Measurements from ENCODE around the gene SIVA1. TPM values are rescaled to one million over a fixed set of nuclear protein-coding genes. Genes with fewer than 3 reads are reported as not detected.

SIVA1 gene
- total and polyA plus RNA-seq, 2 of the 8 experiments (the other 6 are each of a cell fraction or from before 2014, with no cell fraction given) = 123 to 589 TPM

- Histone ChIP-seq H3K9me3 (ENCODE audit: insufficient read depth in 2 of 2, low read depth in 1 of 2, low read length in 1 of 2) (no peaks in the 10 kb centered on the region), H2BK20ac (ENCODE audit: low read length) (no peak overlapping the region), H3K27me3 (replicated peaks in 1 of 4; ENCODE audit: control insufficient read depth in 3 of 4, extremely low read depth in 1 of 4, insufficient read depth in 3 of 4, low read length in 3 of 4) (peaks cover 0 to 5% (median 0%) of the 10 kb centered on the region in 4 experiments; a peak in 2 of 7 replicates), H2BK15ac (ENCODE audit: low read length) (no peak overlapping the region), H3K4ac (replicated peaks; ENCODE audit: insufficient read length, low read depth, low read length) (no peak overlapping the region), H3K14ac (ENCODE audit: insufficient read length) (no peak overlapping the region), H2BK12ac (ENCODE audit: low read depth, low read length) (no peak overlapping the region), H3K4me3 (ENCODE audit: extremely low read depth in 1 of 4, insufficient read depth in 2 of 4, low read depth in 3 of 4, low read length in 4 of 4) (no peak overlapping the region), H3K23ac (ENCODE audit: insufficient read length) (no peak overlapping the region), H2AK5ac (ENCODE audit: low read depth, low read length) (no peak overlapping the region), H2BK120ac (replicated peaks; ENCODE audit: low read depth, low read length) (no peak overlapping the region), H2BK5ac (ENCODE audit: low read depth, low read length) (no peak overlapping the region), H3K18ac (ENCODE audit: extremely low read depth, low read length) (no peak overlapping the region), H4K91ac (replicated peaks; ENCODE audit: insufficient read length, low read length) (no peak overlapping the region), H3K79me1 (ENCODE audit: low read depth, low read length) (no peaks in the 10 kb centered on the region), H3K56ac (replicated peaks; ENCODE audit: insufficient read length, low read depth, low read length) (no peak overlapping the region), H3K23me2 (ENCODE audit: low read depth, low read length) (no peaks in the 10 kb centered on the region), H4K5ac (ENCODE audit: insufficient read length, low read depth, low read length) (no peak overlapping the region), H3K9ac (replicated peaks in 1 of 4; ENCODE audit: extremely low read depth in 1 of 4, low read depth in 3 of 4, low read length in 3 of 4) (no peak overlapping the region), H3K27ac (ENCODE audit: low read depth, low read length) (no peak overlapping the region), H4K20me1 (replicated peaks in 1 of 2; ENCODE audit: control insufficient read depth in 1 of 2, insufficient read depth in 2 of 2, low read length in 2 of 2) (peaks cover 0 to 8% of the 10 kb centered on the region in 2 experiments), H3K79me2 (ENCODE audit: control insufficient read depth in 1 of 2, insufficient read depth in 2 of 2, low read length in 2 of 2) (no peaks in the 10 kb centered on the region), H4K8ac (ENCODE audit: extremely low read depth, insufficient read depth, low read length) (no peak overlapping the region), H3K4me1 (replicated peaks in 1 of 4; ENCODE audit: control insufficient read depth in 3 of 4, insufficient read depth in 4 of 4, low read length in 3 of 4) (no peaks in the 10 kb centered on the region; a peak in 2 of 7 replicates), H2AFZ (ENCODE audit: low read length) (no peak overlapping the region), H3K36me3 (ENCODE audit: control insufficient read depth in 2 of 4, insufficient read depth in 4 of 4, low read length in 3 of 4) (no peaks in the 10 kb centered on the region), H3K4me2 (ENCODE audit: insufficient read depth in 1 of 2, low read depth in 2 of 2, low read length in 2 of 2) (no peak overlapping the region)
- FAIRE-seq (no peak), DNase-seq (ENCODE audit: low read depth in 1 of 2, low spot score in 2 of 2) (no peak)
- 87% methylated on average over 6 of the region's 6 CpGs; no CpG with 5 or more reads in 1 of the 2 experiments for WGBS, 2 experiments (ENCODE audit: extremely low coverage in 1 of 2, insufficient coverage in 1 of 2, insufficient read length in 1 of 2, insufficient replicate concordance in 2 of 2, low coverage in 1 of 2, low lambda C conversion rate in 2 of 2, missing lambda C conversion rate in 1 of 2)
- ChIA-PET CTCF (ENCODE audit: partially characterized antibody) (interaction anchor here (1.0 to 4.6 kb wide), 6 partner anchors 8 to 70 kb away, joined by 3 to 18 read pairs (median 6); no protein-coding TSS in a partner anchor), POLR2A (ENCODE audit: partially characterized antibody) (interaction anchor here (0.6 to 2.4 kb wide), 4 partner anchors 11 to 234 kb away, joined by 3 to 11 read pairs (median 4); partner anchors contain the start of gene SIVA1)
- TF ChIP-seq BCL11A (IDR thresholded peaks at IDR 0.05; ENCODE audit: low read depth in 2 of 2, low read length in 2 of 2) (no peak), POLR2AphosphoS5 (IDR thresholded peaks at IDR 0.05; ENCODE audit: low read depth, low read length) (no peak), SIN3A (conservative IDR thresholded peaks at IDR 0.05 in 1 of 2, IDR thresholded peaks at IDR 0.05 in 1 of 2; ENCODE audit: low read depth in 1 of 2, low read length in 2 of 2) (no peak), ATF3 (IDR thresholded peaks at IDR 0.05; ENCODE audit: insufficient read depth, low read depth, low read length) (no peak), SP2 (IDR thresholded peaks at IDR 0.05; ENCODE audit: low read length) (no peak), POLR2A (IDR thresholded peaks at IDR 0.05; ENCODE audit: control extremely low read depth in 1 of 2, low read depth in 2 of 2, low read length in 2 of 2) (no peak), NANOG (IDR thresholded peaks at IDR 0.05; ENCODE audit: insufficient read depth, low read depth, low read length, poor library complexity, severe bottlenecking) (no peak)
These were observed 18.8 kb upstream of the SIVA1 start for GRCh38 chr14:104734051-104734587.
